Spleen (tissue), 7 donors: ENCODE measurements around the gene TRABD2A.

Source experiments
- POLR2AphosphoS5 ChIP-seq, 3 donors: sonication (generic); formaldehyde crosslinking; IDR thresholded peaks; one replicate each; pipeline ENCODE4 v1.5.1; 2017; ENCODE audit warnings: antibody characterized with exemption in 3 of 3
- TF ChIP-seq, protein P1 (sequence below), 11 experiments: fragments of 200-600 bp in 7 of 11; fragments of 450-650 bp in 4 of 11; sonication (generic) in 4 of 11; IDR thresholded peaks in 8 of 11; conservative IDR thresholded peaks in 3 of 11; 1 replicate in 7 of 11; 2 replicates in 4 of 11; pipeline versions ENCODE4 v1.4.0 to v1.8.0; 2016 to 2021; ENCODE audit warnings: antibody characterized with exemption in 11 of 11, inconsistent platforms in 4 of 11, mild to moderate bottlenecking in 1 of 11
- donor health status: DM: no; HTN: no; CAD: no; lungs with moderate emphysema.
- donor health status: DM: no; HTN: no; CAD: no.
- donor health status: DM: no; HTN: no; CAD: no.

DNA sequence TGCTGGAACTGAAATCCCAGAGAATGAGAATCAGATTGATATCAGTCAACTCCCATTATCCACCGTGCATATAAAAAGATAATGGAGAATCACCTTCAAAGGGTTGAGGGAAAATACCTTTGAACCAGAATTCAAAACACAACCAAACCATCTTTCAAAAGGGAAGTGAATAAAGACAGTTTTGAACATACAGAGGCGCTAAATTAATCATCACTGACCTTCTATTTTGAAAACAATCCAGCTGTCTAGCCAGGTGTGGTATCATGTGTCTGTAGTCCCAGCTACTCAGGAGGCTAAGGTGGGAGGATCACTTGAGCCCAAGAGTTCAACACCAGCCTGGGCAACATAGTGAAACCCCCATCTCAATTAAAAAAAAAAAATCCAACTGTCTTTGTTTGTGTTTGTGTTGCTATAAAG is 63.6 kb downstream of the TRABD2A start:
- TF ChIP-seq, protein P1, sequence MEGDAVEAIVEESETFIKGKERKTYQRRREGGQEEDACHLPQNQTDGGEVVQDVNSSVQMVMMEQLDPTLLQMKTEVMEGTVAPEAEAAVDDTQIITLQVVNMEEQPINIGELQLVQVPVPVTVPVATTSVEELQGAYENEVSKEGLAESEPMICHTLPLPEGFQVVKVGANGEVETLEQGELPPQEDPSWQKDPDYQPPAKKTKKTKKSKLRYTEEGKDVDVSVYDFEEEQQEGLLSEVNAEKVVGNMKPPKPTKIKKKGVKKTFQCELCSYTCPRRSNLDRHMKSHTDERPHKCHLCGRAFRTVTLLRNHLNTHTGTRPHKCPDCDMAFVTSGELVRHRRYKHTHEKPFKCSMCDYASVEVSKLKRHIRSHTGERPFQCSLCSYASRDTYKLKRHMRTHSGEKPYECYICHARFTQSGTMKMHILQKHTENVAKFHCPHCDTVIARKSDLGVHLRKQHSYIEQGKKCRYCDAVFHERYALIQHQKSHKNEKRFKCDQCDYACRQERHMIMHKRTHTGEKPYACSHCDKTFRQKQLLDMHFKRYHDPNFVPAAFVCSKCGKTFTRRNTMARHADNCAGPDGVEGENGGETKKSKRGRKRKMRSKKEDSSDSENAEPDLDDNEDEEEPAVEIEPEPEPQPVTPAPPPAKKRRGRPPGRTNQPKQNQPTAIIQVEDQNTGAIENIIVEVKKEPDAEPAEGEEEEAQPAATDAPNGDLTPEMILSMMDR (IDR thresholded peaks at IDR 0.05 in 8 of 11, conservative IDR thresholded peaks at IDR 0.05 in 3 of 11), result no peak
- no peak for TF ChIP-seq POLR2AphosphoS5 (IDR thresholded peaks at IDR 0.05)
